ENCODE measurements around the gene UNC5C.

The UNC5C gene

DNA sequence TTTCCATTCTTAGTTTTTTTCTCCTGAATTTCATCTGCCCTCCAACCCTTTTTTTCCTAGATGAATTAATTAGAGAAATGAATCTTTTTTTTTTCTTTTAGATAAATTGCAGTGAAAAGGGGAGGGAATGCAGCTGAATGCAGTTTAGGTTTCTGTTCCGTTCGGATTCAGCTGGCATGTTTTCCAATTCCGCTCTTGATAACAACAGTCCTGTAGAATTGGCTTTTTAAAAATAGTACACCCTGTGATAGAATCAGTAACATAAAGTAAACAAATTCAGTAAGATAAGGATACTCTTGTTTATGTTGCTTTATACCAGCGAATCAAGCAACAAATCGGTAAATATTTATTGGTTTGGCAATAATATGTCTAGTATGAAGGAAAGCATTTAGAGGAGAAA, 103.5 kb downstream of the UNC5C start:
- no peak overlapping the region for H3K4me3 ChIP-seq (ENCODE audit: low read depth, low read length)
- TF ChIP-seq, protein P1, sequence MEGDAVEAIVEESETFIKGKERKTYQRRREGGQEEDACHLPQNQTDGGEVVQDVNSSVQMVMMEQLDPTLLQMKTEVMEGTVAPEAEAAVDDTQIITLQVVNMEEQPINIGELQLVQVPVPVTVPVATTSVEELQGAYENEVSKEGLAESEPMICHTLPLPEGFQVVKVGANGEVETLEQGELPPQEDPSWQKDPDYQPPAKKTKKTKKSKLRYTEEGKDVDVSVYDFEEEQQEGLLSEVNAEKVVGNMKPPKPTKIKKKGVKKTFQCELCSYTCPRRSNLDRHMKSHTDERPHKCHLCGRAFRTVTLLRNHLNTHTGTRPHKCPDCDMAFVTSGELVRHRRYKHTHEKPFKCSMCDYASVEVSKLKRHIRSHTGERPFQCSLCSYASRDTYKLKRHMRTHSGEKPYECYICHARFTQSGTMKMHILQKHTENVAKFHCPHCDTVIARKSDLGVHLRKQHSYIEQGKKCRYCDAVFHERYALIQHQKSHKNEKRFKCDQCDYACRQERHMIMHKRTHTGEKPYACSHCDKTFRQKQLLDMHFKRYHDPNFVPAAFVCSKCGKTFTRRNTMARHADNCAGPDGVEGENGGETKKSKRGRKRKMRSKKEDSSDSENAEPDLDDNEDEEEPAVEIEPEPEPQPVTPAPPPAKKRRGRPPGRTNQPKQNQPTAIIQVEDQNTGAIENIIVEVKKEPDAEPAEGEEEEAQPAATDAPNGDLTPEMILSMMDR (IDR thresholded peaks at IDR 0.05; ENCODE audit: low read depth, low read length): no peak

DNA sequence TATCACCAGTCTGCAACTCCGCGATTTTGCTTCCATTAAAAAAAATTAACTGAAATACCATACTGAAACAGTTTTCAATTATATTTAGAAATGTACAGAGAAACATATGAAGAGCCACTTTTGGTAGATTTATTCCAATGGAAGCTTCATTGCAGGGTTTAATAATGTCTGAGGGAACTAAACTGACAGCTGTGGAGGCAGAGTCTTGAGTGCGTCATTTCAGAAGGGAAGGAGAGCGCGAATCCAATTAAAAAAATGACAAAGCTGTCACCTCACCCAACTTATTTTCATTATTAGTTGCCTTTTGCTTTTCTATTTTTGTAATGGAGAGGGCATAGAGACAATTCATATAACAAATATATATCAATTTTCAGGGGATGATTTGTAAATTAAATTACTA, 104.0 kb downstream of the UNC5C start:
- H3K4me3 ChIP-seq (ENCODE audit: low read depth, low read length): no peak overlapping the region
- TF ChIP-seq, protein P1 (IDR thresholded peaks at IDR 0.05; ENCODE audit: low read depth, low read length): no peak

DNA sequence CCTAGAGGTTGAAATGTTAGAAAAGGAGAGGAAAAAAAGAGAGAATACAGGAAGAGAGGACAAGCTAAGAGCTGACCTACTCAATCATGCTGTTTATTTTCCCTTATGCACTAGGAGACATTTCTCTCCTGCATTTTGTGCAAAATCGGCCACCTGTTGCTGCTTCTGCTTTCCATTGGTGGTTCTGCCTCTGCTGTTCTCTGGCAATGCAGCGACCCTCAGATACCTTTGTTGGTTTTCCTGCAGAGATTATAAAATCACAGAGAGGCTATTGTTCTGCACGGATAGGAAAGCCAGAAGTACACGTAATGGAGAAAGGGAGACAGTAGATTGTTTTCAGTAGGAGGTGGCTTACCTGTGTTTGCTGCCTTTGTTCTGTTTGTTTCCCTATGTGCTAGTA, 108.9 kb downstream of the UNC5C start:
- TF ChIP-seq, protein P1 (IDR thresholded peaks at IDR 0.05; ENCODE audit: low read depth, low read length): no peak
- H3K4me3 ChIP-seq (ENCODE audit: low read depth, low read length): no peak overlapping the region

DNA sequence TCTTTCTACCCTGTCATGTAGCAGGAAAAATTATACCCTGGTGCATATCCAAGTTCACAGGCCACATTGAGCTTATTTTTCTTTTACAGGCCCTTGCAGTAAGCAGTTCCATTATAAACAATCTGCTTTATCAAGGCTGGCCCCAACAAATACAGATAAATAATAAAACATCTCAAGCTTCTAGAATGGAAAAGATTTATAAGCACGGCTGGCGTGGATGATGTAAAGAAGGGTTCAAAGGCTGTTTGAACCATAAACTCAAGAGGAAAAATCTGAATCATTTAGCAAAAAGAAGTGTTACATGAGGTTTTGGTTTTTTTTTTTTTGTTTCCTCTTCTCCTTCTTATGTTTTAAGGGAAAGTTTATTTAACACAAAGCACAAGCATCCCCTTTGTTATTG, 109.7 kb downstream of the UNC5C start:
- H3K4me3 ChIP-seq (ENCODE audit: low read depth, low read length): no peak overlapping the region
- TF ChIP-seq, protein P1 (IDR thresholded peaks at IDR 0.05; ENCODE audit: low read depth, low read length): no peak

DNA sequence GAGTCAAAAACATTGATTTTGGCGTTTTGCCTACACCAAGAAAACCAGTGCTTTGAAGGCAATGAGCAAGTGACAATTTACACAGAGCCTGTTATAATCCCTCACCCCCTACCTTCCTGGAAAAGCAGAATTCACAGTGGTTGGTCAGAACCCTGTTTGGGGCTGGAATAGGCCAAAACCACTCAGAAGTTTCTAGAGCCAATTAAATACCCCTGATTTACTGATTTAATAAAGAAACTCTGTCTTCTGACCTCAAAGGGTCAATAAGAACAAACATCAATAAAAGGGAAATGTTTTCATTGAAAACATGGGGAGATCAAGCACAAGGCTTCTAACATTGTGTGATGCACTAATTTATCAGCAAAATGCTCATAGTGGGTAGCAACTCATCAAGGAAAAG, 116.3 kb downstream of the UNC5C start:
- TF ChIP-seq, protein P1 (IDR thresholded peaks at IDR 0.05; ENCODE audit: low read depth, low read length): no peak
- no peak overlapping the region for H3K4me3 ChIP-seq (ENCODE audit: low read depth, low read length)

DNA sequence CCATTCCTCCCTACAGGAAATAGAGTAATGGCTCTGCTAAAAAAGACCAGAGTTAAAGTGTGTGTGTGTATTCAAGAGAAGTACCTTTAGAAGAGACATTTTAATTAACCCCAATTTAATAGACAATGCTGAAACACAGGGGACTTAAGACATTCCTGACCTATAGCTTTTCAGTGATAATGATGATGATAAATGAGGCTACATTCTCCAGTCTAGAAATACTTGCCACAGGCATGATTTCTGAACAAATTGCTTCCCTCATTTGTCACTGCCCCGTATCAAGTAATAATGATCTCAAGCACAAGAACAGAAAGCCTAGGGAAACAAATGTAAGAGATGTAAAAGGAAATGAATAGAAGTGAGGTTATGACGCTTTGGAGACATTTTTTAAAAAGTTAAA, 117.1 kb downstream of the UNC5C start:
- H3K4me3 ChIP-seq (ENCODE audit: low read depth, low read length): no peak overlapping the region
- TF ChIP-seq, protein P1 (IDR thresholded peaks at IDR 0.05; ENCODE audit: low read depth, low read length): no peak

DNA sequence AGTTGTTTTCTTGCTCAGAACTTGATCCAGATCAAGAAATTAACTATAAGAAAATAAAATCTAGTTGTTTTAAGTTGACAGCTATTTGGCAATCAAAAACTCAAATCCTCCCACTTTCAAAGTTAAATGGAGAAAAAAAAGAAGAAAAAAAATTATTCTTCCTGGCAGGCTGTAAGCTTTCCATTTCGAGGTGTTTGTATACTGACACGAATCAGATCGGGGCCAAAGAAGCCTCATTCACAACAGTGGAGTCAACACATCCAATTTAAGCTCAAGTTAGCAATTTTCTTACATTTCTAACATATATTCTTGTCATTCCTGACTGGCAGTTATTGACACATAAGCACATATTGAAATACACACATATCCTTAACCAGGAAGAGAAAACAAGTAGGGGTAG, 119.4 kb downstream of the UNC5C start:
- no peak overlapping the region for H3K4me3 ChIP-seq (ENCODE audit: low read depth, low read length)
- TF ChIP-seq, protein P1 (IDR thresholded peaks at IDR 0.05; ENCODE audit: low read depth, low read length): no peak
